SK-N-SH (cell line): ENCODE data around the gene TAMALIN. TPM values are rescaled to one million over a fixed set of nuclear protein-coding genes. Genes with fewer than 3 reads are reported as not detected.

Source experiments
- CTCF ChIA-PET: fragments of 300-600, 350-600 bp; formaldehyde crosslinking; extraction: SDS; loops from one replicate; lab custom pipeline; 2021; lab: Yijun Ruan, JAX
- POLR2A ChIA-PET: fragments of 350-600 bp; sonication (Branson Sonifier 250); formaldehyde crosslinking; extraction: SDS; loops from one replicate; lab custom pipeline; 2020; ENCODE audit warnings: antibody characterized with exemption, inconsistent platforms; lab: Yijun Ruan, JAX
- DNase-seq: peaks from one replicate; pipeline ENCODE4 v3.0.0; 2012
- H2AFZ ChIP-seq: fragments of 200-600 bp; sonication (generic); 2 replicates; pipeline ENCODE4 v1.8.1; 2016; ENCODE audit warnings: antibody characterized with exemption, mild to moderate bottlenecking, low read depth
- H3F3A ChIP-seq: fragments of 200-600 bp; sonication (generic); replicated peaks from 2 replicates; pipeline ENCODE3; 2016; ENCODE audit warnings: antibody characterized with exemption, mild to moderate bottlenecking; ENCODE audit not compliant: insufficient read depth
- H3K27ac ChIP-seq, 2 experiments: fragments of 200-500 bp in 1 of 2; fragments of 200-600 bp in 1 of 2; sonication (Bioruptor generic) in 1 of 2; sonication (generic), shearing (Covaris generic) in 1 of 2; 2 replicates each; pipeline versions ENCODE4 v1.5.1 to v1.6.1; 2014 to 2016; ENCODE audit warnings: low read depth in 2 of 2, inconsistent platforms in 1 of 2, low read length in 1 of 2, mild to moderate bottlenecking in 1 of 2, mixed read lengths in 1 of 2
- H3K27me3 ChIP-seq: fragments of 200-600 bp; sonication (generic), shearing (Covaris generic); 2 replicates; pipeline ENCODE4 v1.6.1; 2016; ENCODE audit warnings: mixed run types; ENCODE audit not compliant: insufficient read depth
- H3K36me3 ChIP-seq, 2 experiments: fragments of 200-500 bp in 1 of 2; fragments of 200-600 bp in 1 of 2; sonication (Bioruptor generic) in 1 of 2; sonication (generic) in 1 of 2; replicated peaks in 1 of 2; 2 replicates each; pipeline versions ENCODE3 to v1.5.1; 2014 to 2016; ENCODE audit warnings: low read length in 1 of 2, mild to moderate bottlenecking in 1 of 2; ENCODE audit not compliant: insufficient read depth in 2 of 2, control insufficient read depth in 1 of 2
- H3K4me1 ChIP-seq, 2 experiments: fragments of 200-500 bp in 1 of 2; fragments of 200-600 bp in 1 of 2; sonication (Bioruptor generic) in 1 of 2; sonication (generic), shearing (Covaris generic) in 1 of 2; 2 replicates each; pipeline versions ENCODE4 v1.5.1 to v1.6.1; 2014 to 2016; ENCODE audit warnings: low read depth in 1 of 2, low read length in 1 of 2, mixed run types in 1 of 2; ENCODE audit not compliant: insufficient read depth in 2 of 2, control insufficient read depth in 1 of 2
- H3K4me2 ChIP-seq: fragments of 200-600 bp; sonication (generic), shearing (Covaris generic); 2 replicates; pipeline ENCODE4 v1.6.1; 2017; ENCODE audit warnings: mixed run types
- H3K4me3 ChIP-seq, 2 experiments: fragments of 200-500 bp in 1 of 2; fragments of 200-600 bp in 1 of 2; sonication (Bioruptor generic) in 1 of 2; sonication (generic), shearing (Covaris generic) in 1 of 2; 2 replicates each; pipeline versions ENCODE4 v1.5.1 to v1.8.1; 2014 to 2016; ENCODE audit warnings: low read depth in 2 of 2, inconsistent platforms in 1 of 2, low read length in 1 of 2, mild to moderate bottlenecking in 1 of 2, mixed read lengths in 1 of 2, moderate library complexity in 1 of 2
- H3K79me2 ChIP-seq: fragments of 200-600 bp; sonication (generic); 2 replicates; pipeline ENCODE4 v1.8.1; 2017; ENCODE audit warnings: mild to moderate bottlenecking; ENCODE audit not compliant: insufficient read depth
- H3K9ac ChIP-seq: fragments of 200-600 bp; sonication (generic); 2 replicates; pipeline ENCODE4 v1.6.1; 2017; ENCODE audit warnings: mixed run types
- H3K9me2 ChIP-seq: fragments of 200-600 bp; sonication (generic); 2 replicates; pipeline ENCODE4 v1.6.1; 2017; ENCODE audit warnings: mixed run types
- H3K9me3 ChIP-seq: fragments of 200-600 bp; sonication (generic); 2 replicates; pipeline ENCODE4 v1.6.1; 2017; ENCODE audit warnings: mixed run types, mild to moderate bottlenecking, moderate library complexity
- H4K20me1 ChIP-seq: fragments of 200-600 bp; sonication (generic); 2 replicates; pipeline ENCODE4 v1.6.1; 2017; ENCODE audit warnings: mild to moderate bottlenecking, mixed run types; ENCODE audit not compliant: insufficient read depth
- CHD2 ChIP-seq: fragments of 150-350 bp; IDR thresholded peaks from 2 replicates; pipeline ENCODE4 v1.6.1; 2018; ENCODE audit warnings: low read length; ENCODE audit not compliant: partially characterized antibody
- CTCF ChIP-seq: fragments of 200-600 bp; sonication (generic); IDR thresholded peaks from 2 replicates; pipeline ENCODE4 v1.6.1; 2017; ENCODE audit warnings: antibody characterized with exemption, mild to moderate bottlenecking, moderate library complexity
- ELF1 ChIP-seq: IDR thresholded peaks from 2 replicates; pipeline ENCODE4 v1.4.0; 2012
- FOSL2 ChIP-seq: IDR thresholded peaks from 2 replicates; pipeline ENCODE4 v1.4.0; 2012; ENCODE audit warnings: low read depth, mild to moderate bottlenecking, moderate library complexity, borderline replicate concordance
- FOXJ3 ChIP-seq: sonication (generic); formaldehyde crosslinking; IDR thresholded peaks from 2 replicates; pipeline ENCODE4 v1.5.1; 2020; ENCODE audit warnings: mild to moderate bottlenecking, missing genetic modification reagents
- GABPA ChIP-seq: IDR thresholded peaks from 2 replicates; pipeline ENCODE4 v1.4.0; 2012; ENCODE audit warnings: low read depth, mild to moderate bottlenecking
- MEF2A ChIP-seq: IDR thresholded peaks from 2 replicates; pipeline ENCODE4 v1.4.0; 2012; ENCODE audit warnings: low read depth, borderline replicate concordance
- NRF1 ChIP-seq: IDR thresholded peaks from 2 replicates; pipeline ENCODE4 v1.6.1; 2012; ENCODE audit warnings: low read depth, mild to moderate bottlenecking, low read length
- RAD21 ChIP-seq: IDR thresholded peaks from 2 replicates; pipeline ENCODE4 v1.6.1; 2012; ENCODE audit warnings: mild to moderate bottlenecking, low read length
- RXRA ChIP-seq: IDR thresholded peaks from 2 replicates; pipeline ENCODE4 v1.4.0; 2012; ENCODE audit warnings: low read depth, mild to moderate bottlenecking, borderline replicate concordance
- SMC3 ChIP-seq: IDR thresholded peaks from 2 replicates; pipeline ENCODE4 v1.6.1; 2012; ENCODE audit warnings: low read depth, low read length, improper control_type of control experiment
- TAF1 ChIP-seq: IDR thresholded peaks from 2 replicates; pipeline ENCODE4 v1.6.1; 2012; ENCODE audit warnings: low read depth, mild to moderate bottlenecking, low read length, moderate library complexity, borderline replicate concordance
- USF1 ChIP-seq: IDR thresholded peaks from 2 replicates; pipeline ENCODE4 v1.4.0; 2012; ENCODE audit warnings: low read depth, borderline replicate concordance
- USF2 ChIP-seq: fragments of 150-350 bp; IDR thresholded peaks from 2 replicates; pipeline ENCODE4 v1.6.1; 2017; ENCODE audit warnings: antibody characterized with exemption, low read length, low read depth, borderline replicate concordance
- YY1 ChIP-seq: IDR thresholded peaks from 2 replicates; pipeline ENCODE4 v1.4.0; 2012; ENCODE audit warnings: low read depth, mild to moderate bottlenecking
- WGBS: methylation state at CpG from one replicate; pipeline ENCODE4 v1.1.6; 2017; ENCODE audit warnings: low lambda C conversion rate; 5-methylcytosine and 5-hydroxymethylcytosine counted together
- polyA plus RNA-seq, 3 experiments: library from polyadenylated mRNA; depleted of rRNA; stranded (reverse); fragments of >200 nt; gene quantifications; 2 replicates each; pipeline ENCODE4 v1.2.3, GENCODE V29; 2012
- TF ChIP-seq, protein P1 (sequence below): IDR thresholded peaks from 2 replicates; pipeline ENCODE4 v1.4.0; 2012; ENCODE audit warnings: low read depth
- TF ChIP-seq, protein P2 (sequence below): IDR thresholded peaks from 2 replicates; pipeline ENCODE4 v1.4.0; 2012; ENCODE audit warnings: low read depth, borderline replicate concordance

Gene TAMALIN
- polyA plus RNA-seq, 1 of the 3 experiments (the other 2 are of a cell fraction), result 2.4 TPM

- H3F3A ChIP-seq, result peaks cover 8% of the 10 kb centered on the region
- DNase-seq, result no peak
- no peaks in the 10 kb centered on the region for H3K27me3 ChIP-seq
- no peak overlapping the region for H3K27ac ChIP-seq
- TF ChIP-seq, protein P1, sequence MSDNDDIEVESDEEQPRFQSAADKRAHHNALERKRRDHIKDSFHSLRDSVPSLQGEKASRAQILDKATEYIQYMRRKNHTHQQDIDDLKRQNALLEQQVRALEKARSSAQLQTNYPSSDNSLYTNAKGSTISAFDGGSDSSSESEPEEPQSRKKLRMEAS, result no peak
- TF ChIP-seq YY1 (no peak), RAD21 (no peak), ELF1 (no peak), USF2 (no peak), SMC3 (no peak), CTCF (no peak), RXRA (no peak), NRF1 (no peak), FOSL2 (no peak), TAF1 (no peak), MEF2A (no peak), GABPA (no peak), USF1 (no peak), FOXJ3 (CRISPR knock-in tag) (no peak), CHD2 (no peak)
- TF ChIP-seq, protein P2, sequence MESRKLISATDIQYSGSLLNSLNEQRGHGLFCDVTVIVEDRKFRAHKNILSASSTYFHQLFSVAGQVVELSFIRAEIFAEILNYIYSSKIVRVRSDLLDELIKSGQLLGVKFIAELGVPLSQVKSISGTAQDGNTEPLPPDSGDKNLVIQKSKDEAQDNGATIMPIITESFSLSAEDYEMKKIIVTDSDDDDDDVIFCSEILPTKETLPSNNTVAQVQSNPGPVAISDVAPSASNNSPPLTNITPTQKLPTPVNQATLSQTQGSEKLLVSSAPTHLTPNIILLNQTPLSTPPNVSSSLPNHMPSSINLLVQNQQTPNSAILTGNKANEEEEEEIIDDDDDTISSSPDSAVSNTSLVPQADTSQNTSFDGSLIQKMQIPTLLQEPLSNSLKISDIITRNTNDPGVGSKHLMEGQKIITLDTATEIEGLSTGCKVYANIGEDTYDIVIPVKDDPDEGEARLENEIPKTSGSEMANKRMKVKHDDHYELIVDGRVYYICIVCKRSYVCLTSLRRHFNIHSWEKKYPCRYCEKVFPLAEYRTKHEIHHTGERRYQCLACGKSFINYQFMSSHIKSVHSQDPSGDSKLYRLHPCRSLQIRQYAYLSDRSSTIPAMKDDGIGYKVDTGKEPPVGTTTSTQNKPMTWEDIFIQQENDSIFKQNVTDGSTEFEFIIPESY, result no peak
- TF ChIP-seq, all 33 proteins: peak for 0
- no peak overlapping the region for H2AFZ ChIP-seq
- peaks cover 8 to 12% of the 10 kb centered on the region in 2 experiments; a peak in 2 of 4 replicates for H3K4me1 ChIP-seq
- over 99% methylated on average over 5 of the region's 5 CpGs for WGBS
- H3K4me3 ChIP-seq, result no peak overlapping the region
- no peaks in the 10 kb centered on the region for H3K9me3 ChIP-seq
- ChIA-PET POLR2A (interaction anchor here (0.6 kb wide), 1 partner anchor 46 kb away, joined by 3 read pairs; no protein-coding TSS in a partner anchor), CTCF (interaction anchor here (2.2 to 15.6 kb wide), 2 partner anchors 8 to 22 kb away, joined by 6 to 279 read pairs; no protein-coding TSS in a partner anchor)
- no peaks in the 10 kb centered on the region for H3K36me3 ChIP-seq
- H3K9me2 ChIP-seq, result no peaks in the 10 kb centered on the region
- H3K9ac ChIP-seq, result no peak overlapping the region
- peaks cover 14% of the 10 kb centered on the region for H4K20me1 ChIP-seq
- no peak overlapping the region for H3K4me2 ChIP-seq
- H3K79me2 ChIP-seq, result no peaks in the 10 kb centered on the region
Measured at GRCh38 chr12:52049688-52050087, 42.9 kb downstream of the TAMALIN start.
